CD1c-positive myeloid dendritic cell (primary cell): ENCODE results near the gene SPC24.
"Not testable (repeated sequence)": the region's sequence is repeated elsewhere in the genome, so short reads cannot be mapped to it uniquely, and the experiment has no call there.

Source experiments
- DNase-seq: peaks from one replicate; pipeline ENCODE4 v3.0.0-alpha.2; 2016; ENCODE audit errors: extremely low spot score

SPC24 gene

GRCh38 chr19:11192957-11193939, 37.7 kb upstream of the SPC24 start:
- DNase-seq, result no peak

GRCh38 chr19:11191934-11192333, 36.4 kb upstream of the SPC24 start:
- DNase-seq, result no peak

DNA sequence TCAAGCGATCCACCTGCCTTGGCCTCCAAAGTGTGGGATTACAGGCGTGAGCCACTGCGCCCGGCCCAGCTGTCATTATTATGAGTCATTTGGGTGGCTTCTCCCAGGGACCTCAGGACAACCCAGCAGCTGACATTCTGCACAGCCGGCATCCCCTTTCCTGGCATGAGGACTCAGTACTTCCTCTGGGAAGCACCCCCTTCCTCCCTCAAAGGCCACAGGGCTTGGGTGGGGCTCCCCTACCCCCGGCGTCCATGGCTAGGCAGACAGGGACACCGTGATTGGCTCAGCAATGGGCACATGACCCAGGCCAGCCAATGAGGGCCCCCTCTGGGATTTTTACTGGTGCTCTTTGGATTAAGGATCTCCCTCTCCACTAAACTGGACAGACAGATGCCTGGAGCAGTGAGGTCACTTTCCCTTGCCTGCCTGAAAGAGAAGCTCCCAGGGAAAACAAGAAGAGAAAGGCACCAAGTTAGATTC, 35.7 kb upstream of the SPC24 start:
- peak; percentile 70 for DNase-seq

GRCh38 chr19:11190501-11190900, 34.9 kb upstream of the SPC24 start:
- DNase-seq, result no peak

- DNase-seq, result no peak
Measured at GRCh38 chr19:11187441-11187840, 31.9 kb upstream of the SPC24 start.

GRCh38 chr19:11182994-11183393, 27.4 kb upstream of the SPC24 start:
- no peak for DNase-seq

DNA sequence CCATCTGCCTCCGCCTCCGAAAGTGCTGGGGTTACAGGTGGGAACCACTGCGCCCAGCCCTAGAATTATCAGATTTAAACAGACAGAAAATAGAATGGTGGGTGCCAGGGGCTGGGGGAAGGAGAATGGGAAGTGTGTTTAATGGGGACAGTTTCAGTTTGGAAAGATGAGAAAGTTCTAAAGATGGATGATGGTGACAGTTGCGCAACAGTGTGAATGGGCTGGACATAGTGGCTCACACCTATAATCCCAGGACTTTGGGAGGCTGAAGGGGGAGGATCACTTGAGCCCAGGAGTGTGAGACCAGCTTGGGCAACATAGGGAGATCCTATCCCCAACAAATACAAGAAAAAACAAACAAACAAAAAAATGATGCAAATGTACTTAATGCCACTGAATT, 25.9 kb upstream of the SPC24 start:
- no peak for DNase-seq

- DNase-seq, result not testable (repeated sequence)
Measured at GRCh38 chr19:11180975-11181374, 25.4 kb upstream of the SPC24 start.

GRCh38 chr19:11180346-11180745, 24.8 kb upstream of the SPC24 start:
- DNase-seq, result no peak

GRCh38 chr19:11179716-11180297, 24.2 kb upstream of the SPC24 start:
- DNase-seq, result no peak

GRCh38 chr19:11179145-11179465, 23.5 kb upstream of the SPC24 start:
- DNase-seq, result not testable (repeated sequence)

DNA sequence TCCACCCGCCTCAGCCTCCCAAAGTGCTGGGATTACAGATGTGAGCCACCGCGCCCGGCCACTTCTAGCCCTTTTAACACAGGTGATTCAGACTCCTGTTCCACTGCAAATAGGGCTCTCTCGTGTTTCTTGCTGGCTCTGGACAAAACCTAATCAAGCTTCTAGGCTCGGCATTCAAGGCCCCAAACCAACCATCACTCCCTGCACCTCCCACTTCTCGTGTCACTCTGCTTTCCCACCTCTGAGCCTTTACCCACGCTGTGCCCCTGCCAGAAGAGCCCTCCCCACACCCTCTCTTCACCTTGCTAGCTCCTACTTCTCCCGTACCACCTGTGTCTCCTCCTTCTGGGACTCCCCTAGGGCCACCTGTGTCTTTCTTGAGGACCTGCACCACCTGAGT, 22.0 kb upstream of the SPC24 start:
- DNase-seq, result no peak

GRCh38 chr19:11176466-11177193, 21.0 kb upstream of the SPC24 start:
- no peak for DNase-seq

DNA sequence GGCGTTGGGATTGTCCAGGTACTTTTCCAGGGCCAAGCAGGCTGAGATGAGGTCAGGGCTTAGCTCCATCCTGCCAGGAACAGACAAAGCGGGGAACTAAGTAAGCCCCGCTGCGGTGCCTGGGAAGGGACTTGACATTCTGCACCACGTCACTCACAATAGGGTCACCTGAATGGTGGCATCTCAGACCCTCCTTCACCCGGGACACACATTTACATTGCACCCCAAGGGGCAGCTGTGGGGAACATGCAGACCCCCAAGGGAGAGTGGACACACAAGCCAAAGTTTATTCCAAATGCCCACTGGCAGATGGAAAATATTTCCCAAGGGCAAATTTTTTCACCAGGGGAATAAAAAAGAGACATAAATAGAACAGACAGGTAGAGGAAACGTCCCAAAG, 20.3 kb upstream of the SPC24 start:
- DNase-seq, result no peak

DNA sequence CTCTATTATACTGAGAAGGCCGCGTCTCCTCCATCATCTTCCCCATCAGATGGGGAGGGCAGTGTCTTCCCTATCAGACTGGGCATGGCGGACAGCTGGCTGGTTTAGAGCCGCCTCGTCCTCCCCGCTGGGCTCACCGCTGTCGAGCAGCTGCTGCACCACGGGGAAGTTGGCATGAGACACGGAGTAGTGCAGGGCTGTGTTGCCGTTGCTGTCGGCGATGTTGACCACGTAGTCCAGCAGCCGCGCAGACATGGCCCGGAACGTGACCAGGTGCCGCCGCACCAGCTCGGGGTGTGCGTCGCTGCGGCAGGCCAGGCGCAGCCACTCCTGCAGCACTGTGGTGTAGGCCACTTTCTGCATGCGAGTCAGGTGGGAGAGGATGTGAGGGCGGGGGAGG, 18.8 kb upstream of the SPC24 start:
- no peak for DNase-seq

GRCh38 chr19:11173516-11174155, 18.1 kb upstream of the SPC24 start:
- no peak for DNase-seq

GRCh38 chr19:11172576-11172975, 17.0 kb upstream of the SPC24 start:
- no peak for DNase-seq

GRCh38 chr19:11171144-11171543, 15.6 kb upstream of the SPC24 start:
- no peak for DNase-seq

DNA sequence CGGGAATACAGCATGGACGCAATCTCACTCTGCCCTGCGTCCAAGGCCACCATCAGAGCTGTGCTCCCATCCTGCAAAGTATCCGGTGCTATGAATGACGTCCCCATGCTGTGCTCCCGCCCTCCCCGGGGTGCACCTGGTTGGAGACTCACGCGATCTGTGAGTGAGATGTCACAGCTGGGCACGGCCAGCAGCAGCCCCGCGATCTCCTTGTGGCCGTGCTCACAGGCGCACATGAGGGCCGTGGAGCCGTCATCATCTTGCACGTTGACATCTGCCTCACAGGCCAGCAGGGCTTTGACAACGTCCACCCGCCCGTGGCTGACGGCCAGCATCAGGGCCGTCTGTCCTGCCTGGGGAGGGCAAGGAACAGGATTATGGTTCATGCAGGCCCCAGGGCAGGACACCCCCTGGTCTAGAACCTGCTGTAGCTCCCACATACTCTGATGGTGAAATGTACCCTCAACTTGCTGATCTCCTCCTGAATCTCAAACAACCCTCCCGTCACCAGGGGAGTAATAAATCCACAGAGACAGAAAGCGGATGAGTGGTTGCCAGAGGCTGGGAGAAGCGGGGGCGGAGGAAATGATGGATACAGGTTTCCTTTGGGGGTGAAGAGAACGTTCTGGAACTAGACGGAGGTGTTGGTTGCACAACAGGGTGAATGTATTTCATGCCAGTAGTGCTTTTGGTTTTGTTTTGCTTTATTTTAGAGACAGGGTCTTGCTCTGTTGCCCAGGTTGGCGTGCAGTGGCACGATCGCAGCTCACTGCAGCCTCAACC, 14.5 kb upstream of the SPC24 start:
- no peak for DNase-seq

GRCh38 chr19:11168568-11168967, 13.0 kb upstream of the SPC24 start:
- no peak for DNase-seq
